ENCODE measurements around the gene CAMK1D. TPM values are rescaled to one million over a fixed set of nuclear protein-coding genes. Genes with fewer than 3 reads are reported as not detected.

Gene CAMK1D
- 0.49 and 3.1 TPM in 2 replicates for total RNA-seq

DNA sequence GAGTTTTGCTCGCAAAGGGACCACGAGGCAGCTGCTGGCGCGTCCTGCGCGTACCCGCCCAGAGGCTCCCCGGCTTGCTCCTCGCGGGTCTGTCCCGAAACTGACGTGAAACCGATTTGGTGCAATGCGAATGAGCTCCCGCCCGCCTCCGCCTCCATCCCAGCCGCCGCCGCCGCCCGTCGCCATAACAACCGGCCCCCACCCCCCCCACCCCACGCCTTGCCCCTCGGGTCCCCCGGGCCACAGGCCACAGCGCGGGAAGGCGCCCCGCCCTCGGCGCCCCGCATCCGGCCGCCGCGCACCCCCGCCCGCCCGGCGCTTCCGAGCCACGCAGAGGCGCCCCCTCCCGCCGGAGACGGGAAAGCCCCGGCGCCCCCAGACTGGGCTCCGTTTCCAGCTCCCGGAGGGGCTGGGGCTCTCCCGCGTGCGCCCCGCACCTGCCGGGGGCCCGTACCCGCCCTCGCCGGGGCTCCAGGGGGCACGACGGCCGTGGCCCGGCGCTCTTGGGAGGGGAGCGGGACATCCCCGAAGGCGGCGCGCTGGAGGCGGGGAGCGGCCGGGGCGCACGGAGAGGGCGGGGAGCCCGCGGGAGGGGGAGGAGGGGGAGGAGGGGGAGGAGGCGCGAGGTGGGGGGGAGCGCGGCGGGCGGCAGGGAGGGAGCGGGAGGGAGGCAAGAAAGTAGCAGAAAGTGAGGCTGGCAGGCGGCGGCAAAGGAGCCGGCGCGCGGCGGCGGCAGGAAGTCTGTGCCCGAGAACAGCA lies at the start of gene CAMK1D:
TSS of gene CAMK1D (plus strand) at position 678 of the 759 bp plus-strand sequence.

Other genes starting within 250 kb of the CAMK1D start
- 2.6 and 6.5 TPM in 2 replicates for gene SEC61A2, start 219.9 kb upstream of the CAMK1D start, total RNA-seq
- 53.3 and 71.1 TPM in 2 replicates for gene NUDT5, start 153.7 kb upstream of the CAMK1D start, total RNA-seq
- 154 and 205 TPM in 2 replicates for gene CDC123, start 153.4 kb upstream of the CAMK1D start, total RNA-seq

All from bladder microvascular endothelial cell (primary cell).